ENCODE data around the gene FXYD7. TPM values are rescaled to one million over a fixed set of nuclear protein-coding genes. Genes with fewer than 3 reads are reported as not detected.

Gene FXYD7
- total and polyA plus RNA-seq, 2 of the 13 experiments (the other 11 are each of a cell fraction or from before 2014, with no cell fraction given), result 0.55 TPM; not detected in 1

DNA sequence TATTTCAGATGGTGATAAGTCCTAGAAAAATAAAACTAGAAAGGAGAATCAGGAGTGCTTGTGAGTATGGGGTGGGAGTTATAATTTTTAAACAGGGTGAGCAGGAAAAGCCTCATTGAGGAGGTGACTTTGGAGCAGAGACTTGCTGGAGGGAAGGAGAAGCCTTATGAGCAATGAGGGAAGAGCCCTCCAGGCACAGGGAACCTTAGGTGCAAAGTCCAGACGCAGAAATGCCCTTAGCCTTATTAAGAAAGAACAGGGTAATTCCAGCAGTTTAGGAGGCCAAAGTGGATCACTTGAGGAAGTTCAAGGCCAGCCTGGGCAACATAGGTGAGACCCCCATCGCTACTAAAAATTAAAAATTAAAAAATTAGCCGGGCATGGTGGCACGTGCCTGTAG, 48.4 kb upstream of the FXYD7 start:
- no peak overlapping the region for H3K4me3 ChIP-seq (replicated peaks in 1 of 3; ENCODE audit: insufficient read depth in 1 of 3, low read depth in 2 of 3, low read length in 3 of 3)
- peaks cover 33% of the 10 kb centered on the region for H3K4me1 ChIP-seq (ENCODE audit: insufficient read depth, low read length)
- DNase-seq (ENCODE audit: low spot score), result no peak
- in situ Hi-C loops (cut with HindIII; ENCODE audit: extremely low pct_ligation_motif_present, low pct_unique_long_range_greater_than_20kb) (no loop called here), intact Hi-C loops (cut with micrococcal nuclease; ENCODE audit: unreplicated experiment) (no loop called here)
- H3K9me3 ChIP-seq (ENCODE audit: low read length), result no peaks in the 10 kb centered on the region
- TF ChIP-seq, protein P1, sequence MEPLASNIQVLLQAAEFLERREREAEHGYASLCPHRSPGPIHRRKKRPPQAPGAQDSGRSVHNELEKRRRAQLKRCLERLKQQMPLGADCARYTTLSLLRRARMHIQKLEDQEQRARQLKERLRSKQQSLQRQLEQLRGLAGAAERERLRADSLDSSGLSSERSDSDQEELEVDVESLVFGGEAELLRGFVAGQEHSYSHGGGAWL (CRISPR knock-in tag; IDR thresholded peaks at IDR 0.05), result no peak
- TF ChIP-seq POLR2AphosphoS2 (IDR thresholded peaks at IDR 0.05; ENCODE audit: low read depth, low read length), result no peak
- no peak for TF ChIP-seq ZBTB3 (CRISPR knock-in tag; IDR thresholded peaks at IDR 0.05; ENCODE audit: borderline replicate concordance, low read depth)
- WGBS (ENCODE audit: low lambda C conversion rate), result 40% methylated on average over 4 of the region's 4 CpGs
- no peak for FAIRE-seq
- no peaks in the 10 kb centered on the region for H4K20me1 ChIP-seq (ENCODE audit: insufficient read depth, low read length)
- no peaks in the 10 kb centered on the region for H3K79me2 ChIP-seq (ENCODE audit: insufficient read depth, low read length)
- no peak overlapping the region for H3K9ac ChIP-seq (ENCODE audit: insufficient read depth, low read depth, low read length)
- no peak overlapping the region for H3K27ac ChIP-seq (ENCODE audit: extremely low read length, insufficient read depth, low read length)
- POLR2A ChIA-PET, result no interaction called here
- no TSS peak for BruUV-seq (replicated peaks)
- no peaks in the 10 kb centered on the region for H3K36me3 ChIP-seq (replicated peaks in 1 of 2; ENCODE audit: control insufficient read depth in 1 of 2, insufficient read depth in 2 of 2, low read length in 2 of 2)
- no peak for ATAC-seq
- CTCF ChIA-PET (ENCODE audit: low intra/inter-chr PET ratio, low total read pairs), result no interaction called here
- no peaks in the 10 kb centered on the region; a peak in 1 of 5 replicates for H3K27me3 ChIP-seq (ENCODE audit: control insufficient read depth in 1 of 2, insufficient read depth in 2 of 2, low read length in 2 of 2)
- no peak overlapping the region for H3K4me2 ChIP-seq (ENCODE audit: low read depth, low read length)
- H2AFZ ChIP-seq (ENCODE audit: low read length), result no peak overlapping the region

DNA sequence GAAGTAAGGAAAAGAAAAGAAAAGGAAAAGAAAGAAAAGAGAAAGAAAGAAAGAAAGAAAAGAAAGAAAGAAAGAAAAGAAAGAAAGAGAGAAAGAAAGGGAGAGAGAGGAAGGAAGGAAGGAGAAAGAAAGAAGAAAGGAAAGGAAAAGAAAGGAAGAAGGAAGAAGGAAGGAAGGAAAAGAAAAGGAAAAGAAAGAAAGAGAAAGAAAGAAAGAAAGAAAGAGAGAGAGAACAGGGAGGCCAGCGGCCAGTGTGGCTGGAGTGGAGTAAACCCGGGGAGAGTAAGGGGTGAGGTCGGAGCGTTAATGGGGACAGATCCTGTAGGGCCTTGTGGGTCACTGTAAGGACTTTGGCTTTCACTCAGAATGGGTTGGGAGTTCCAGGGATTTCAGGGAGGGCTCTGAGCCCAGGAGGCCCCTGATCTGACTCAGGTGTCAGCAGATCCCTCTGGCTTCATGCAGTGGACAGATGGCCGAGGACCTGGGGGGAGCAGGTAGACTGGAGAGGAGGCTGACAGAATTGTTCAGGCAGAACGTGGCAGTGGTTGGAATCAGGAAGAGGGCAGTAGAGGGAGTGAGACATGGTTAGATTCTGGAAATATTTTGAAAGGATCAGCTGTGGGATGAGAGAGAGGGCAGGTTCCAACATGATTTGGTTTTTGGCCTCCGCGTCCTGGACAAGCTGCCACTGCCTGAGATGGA, 47.2 kb upstream of the FXYD7 start:
- Histone ChIP-seq H3K4me2 (ENCODE audit: low read depth, low read length) (peak overlapping the region; percentile 29; the same call in 1 of the 2 replicates), H3K4me3 (replicated peaks in 1 of 3; ENCODE audit: insufficient read depth in 1 of 3, low read depth in 2 of 3, low read length in 3 of 3) (no peak overlapping the region; a peak in 1 of 6 replicates), H2AFZ (ENCODE audit: low read length) (peak overlapping the region; percentile 82), H3K27me3 (ENCODE audit: control insufficient read depth in 1 of 2, insufficient read depth in 2 of 2, low read length in 2 of 2) (no peaks in the 10 kb centered on the region; a peak in 1 of 5 replicates), H3K36me3 (replicated peaks in 1 of 2; ENCODE audit: control insufficient read depth in 1 of 2, insufficient read depth in 2 of 2, low read length in 2 of 2) (no peaks in the 10 kb centered on the region), H3K9me3 (ENCODE audit: low read length) (no peaks in the 10 kb centered on the region), H3K9ac (ENCODE audit: insufficient read depth, low read depth, low read length) (no peak overlapping the region), H3K79me2 (ENCODE audit: insufficient read depth, low read length) (no peaks in the 10 kb centered on the region), H4K20me1 (ENCODE audit: insufficient read depth, low read length) (no peaks in the 10 kb centered on the region), H3K4me1 (ENCODE audit: insufficient read depth, low read length) (peaks cover 34% of the 10 kb centered on the region), H3K27ac (ENCODE audit: extremely low read length, insufficient read depth, low read length) (no peak overlapping the region)
- FAIRE-seq (no peak), ATAC-seq (peak; percentile 37), DNase-seq (ENCODE audit: low spot score) (no peak)
- CTCF ChIA-PET (ENCODE audit: low intra/inter-chr PET ratio, low total read pairs), result no interaction called here
- POLR2A ChIA-PET, result no interaction called here
- intact Hi-C loops (cut with micrococcal nuclease; ENCODE audit: unreplicated experiment), result no loop called here
- in situ Hi-C loops (cut with HindIII; ENCODE audit: extremely low pct_ligation_motif_present, low pct_unique_long_range_greater_than_20kb), result no loop called here
- 29% methylated on average over 8 of the region's 8 CpGs for WGBS (ENCODE audit: low lambda C conversion rate)
- BruUV-seq (replicated peaks), result no TSS peak
- TF ChIP-seq, protein P2, sequence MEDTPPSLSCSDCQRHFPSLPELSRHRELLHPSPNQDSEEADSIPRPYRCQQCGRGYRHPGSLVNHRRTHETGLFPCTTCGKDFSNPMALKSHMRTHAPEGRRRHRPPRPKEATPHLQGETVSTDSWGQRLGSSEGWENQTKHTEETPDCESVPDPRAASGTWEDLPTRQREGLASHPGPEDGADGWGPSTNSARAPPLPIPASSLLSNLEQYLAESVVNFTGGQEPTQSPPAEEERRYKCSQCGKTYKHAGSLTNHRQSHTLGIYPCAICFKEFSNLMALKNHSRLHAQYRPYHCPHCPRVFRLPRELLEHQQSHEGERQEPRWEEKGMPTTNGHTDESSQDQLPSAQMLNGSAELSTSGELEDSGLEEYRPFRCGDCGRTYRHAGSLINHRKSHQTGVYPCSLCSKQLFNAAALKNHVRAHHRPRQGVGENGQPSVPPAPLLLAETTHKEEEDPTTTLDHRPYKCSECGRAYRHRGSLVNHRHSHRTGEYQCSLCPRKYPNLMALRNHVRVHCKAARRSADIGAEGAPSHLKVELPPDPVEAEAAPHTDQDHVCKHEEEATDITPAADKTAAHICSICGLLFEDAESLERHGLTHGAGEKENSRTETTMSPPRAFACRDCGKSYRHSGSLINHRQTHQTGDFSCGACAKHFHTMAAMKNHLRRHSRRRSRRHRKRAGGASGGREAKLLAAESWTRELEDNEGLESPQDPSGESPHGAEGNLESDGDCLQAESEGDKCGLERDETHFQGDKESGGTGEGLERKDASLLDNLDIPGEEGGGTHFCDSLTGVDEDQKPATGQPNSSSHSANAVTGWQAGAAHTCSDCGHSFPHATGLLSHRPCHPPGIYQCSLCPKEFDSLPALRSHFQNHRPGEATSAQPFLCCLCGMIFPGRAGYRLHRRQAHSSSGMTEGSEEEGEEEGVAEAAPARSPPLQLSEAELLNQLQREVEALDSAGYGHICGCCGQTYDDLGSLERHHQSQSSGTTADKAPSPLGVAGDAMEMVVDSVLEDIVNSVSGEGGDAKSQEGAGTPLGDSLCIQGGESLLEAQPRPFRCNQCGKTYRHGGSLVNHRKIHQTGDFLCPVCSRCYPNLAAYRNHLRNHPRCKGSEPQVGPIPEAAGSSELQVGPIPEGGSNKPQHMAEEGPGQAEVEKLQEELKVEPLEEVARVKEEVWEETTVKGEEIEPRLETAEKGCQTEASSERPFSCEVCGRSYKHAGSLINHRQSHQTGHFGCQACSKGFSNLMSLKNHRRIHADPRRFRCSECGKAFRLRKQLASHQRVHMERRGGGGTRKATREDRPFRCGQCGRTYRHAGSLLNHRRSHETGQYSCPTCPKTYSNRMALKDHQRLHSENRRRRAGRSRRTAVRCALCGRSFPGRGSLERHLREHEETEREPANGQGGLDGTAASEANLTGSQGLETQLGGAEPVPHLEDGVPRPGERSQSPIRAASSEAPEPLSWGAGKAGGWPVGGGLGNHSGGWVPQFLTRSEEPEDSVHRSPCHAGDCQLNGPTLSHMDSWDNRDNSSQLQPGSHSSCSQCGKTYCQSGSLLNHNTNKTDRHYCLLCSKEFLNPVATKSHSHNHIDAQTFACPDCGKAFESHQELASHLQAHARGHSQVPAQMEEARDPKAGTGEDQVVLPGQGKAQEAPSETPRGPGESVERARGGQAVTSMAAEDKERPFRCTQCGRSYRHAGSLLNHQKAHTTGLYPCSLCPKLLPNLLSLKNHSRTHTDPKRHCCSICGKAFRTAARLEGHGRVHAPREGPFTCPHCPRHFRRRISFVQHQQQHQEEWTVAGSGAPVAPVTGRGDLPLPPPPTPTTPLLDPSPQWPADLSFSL (CRISPR knock-in tag; IDR thresholded peaks at IDR 0.05), result no peak
- TF ChIP-seq SAP130 (CRISPR knock-in tag; IDR thresholded peaks at IDR 0.05; ENCODE audit: low read depth) (no peak), ZBTB21 (CRISPR knock-in tag; IDR thresholded peaks at IDR 0.05) (no peak), ZNF564 (CRISPR knock-in tag; IDR thresholded peaks at IDR 0.05) (no peak), NONO (IDR thresholded peaks at IDR 0.05) (0 out of 2 replicates have a peak, but pooled peaks have one; percentile 36), NONO (CRISPR knock-in tag; conservative IDR thresholded peaks at IDR 0.05) (no peak)
- TF ChIP-seq, protein P3, sequence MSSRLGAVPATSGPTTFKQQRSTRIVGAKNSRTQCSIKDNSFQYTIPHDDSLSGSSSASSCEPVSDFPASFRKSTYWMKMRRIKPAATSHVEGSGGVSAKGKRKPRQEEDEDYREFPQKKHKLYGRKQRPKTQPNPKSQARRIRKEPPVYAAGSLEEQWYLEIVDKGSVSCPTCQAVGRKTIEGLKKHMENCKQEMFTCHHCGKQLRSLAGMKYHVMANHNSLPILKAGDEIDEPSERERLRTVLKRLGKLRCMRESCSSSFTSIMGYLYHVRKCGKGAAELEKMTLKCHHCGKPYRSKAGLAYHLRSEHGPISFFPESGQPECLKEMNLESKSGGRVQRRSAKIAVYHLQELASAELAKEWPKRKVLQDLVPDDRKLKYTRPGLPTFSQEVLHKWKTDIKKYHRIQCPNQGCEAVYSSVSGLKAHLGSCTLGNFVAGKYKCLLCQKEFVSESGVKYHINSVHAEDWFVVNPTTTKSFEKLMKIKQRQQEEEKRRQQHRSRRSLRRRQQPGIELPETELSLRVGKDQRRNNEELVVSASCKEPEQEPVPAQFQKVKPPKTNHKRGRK (CRISPR knock-in tag; IDR thresholded peaks at IDR 0.05), result peak; percentile 96

All from HepG2 (cell line).